NCI-H1930 (cell line): ENCODE results near the gene TM7SF3.
"Not testable (repeated sequence)": the region's sequence is repeated elsewhere in the genome, so short reads cannot be mapped to it uniquely, and the experiment has no call there.

Experiments
- DNase-seq, 2 experiments: peaks; one replicate each; lab custom pipeline; 2025; lab: John Stamatoyannopoulos, UW

TM7SF3 gene

GRCh38 chr12:26978801-26979200 lies 35.4 kb downstream of the TM7SF3 start:
- DNase-seq, result no peak

- DNase-seq, result no peak
Measured at GRCh38 chr12:26976687-26977086, 37.5 kb downstream of the TM7SF3 start.

- DNase-seq, result no peak
Measured at GRCh38 chr12:26971963-26972362, 42.2 kb downstream of the TM7SF3 start.

- DNase-seq, result no peak
Measured at GRCh38 chr12:26970136-26970535, 44.0 kb downstream of the TM7SF3 start.

DNA sequence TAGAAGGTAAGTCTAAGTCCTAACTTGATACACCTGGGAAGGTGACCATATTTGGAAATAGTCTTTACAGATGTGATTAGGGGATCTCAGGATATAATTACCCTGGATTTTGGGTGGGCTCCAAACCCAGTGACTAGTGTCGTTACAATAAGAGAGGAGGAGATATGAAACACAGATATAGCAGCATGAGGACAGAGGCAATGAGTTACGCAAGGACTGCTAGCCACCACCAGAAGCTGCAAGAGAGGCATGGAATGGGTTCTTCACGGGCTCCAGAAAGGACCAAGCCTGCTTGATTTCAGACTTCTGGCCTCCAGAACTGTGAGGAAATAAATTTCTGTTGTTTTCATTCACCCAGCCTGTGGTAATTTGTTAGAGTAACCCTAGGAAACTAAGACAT lies 47.3 kb downstream of the TM7SF3 start:
- DNase-seq, result no peak

- no peak for DNase-seq
Measured at GRCh38 chr12:26963413-26963812, 50.8 kb downstream of the TM7SF3 start.

GRCh38 chr12:26961803-26962202 lies 52.4 kb downstream of the TM7SF3 start:
- no peak for DNase-seq

- DNase-seq, result not testable (repeated sequence)
Measured at GRCh38 chr12:26961391-26961790, 52.8 kb downstream of the TM7SF3 start.

- no peak for DNase-seq
Measured at GRCh38 chr12:26954027-26954426, 60.2 kb downstream of the TM7SF3 start.

DNA sequence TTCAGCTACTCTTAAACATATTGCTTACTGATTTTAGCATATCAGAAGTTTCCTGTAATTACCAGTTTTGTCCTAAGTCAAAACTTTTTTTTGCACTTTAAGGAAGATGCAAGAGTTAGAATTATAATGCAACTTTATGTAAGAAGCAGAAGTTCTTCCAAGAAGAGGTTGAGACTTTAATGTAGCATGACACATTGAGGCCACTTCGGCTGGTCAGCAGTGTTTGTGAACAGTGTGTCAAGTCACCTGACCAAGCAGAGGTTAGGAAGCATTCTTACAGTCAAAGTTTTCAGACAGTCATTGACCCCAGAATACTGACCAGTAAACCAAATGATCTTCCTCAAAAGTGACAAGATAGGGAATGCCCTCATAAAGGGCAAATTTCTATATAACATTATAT lies 60.7 kb downstream of the TM7SF3 start:
- no peak for DNase-seq

GRCh38 chr12:26948309-26948708 lies 65.9 kb downstream of the TM7SF3 start:
- DNase-seq, result no peak

- no peak for DNase-seq
Measured at GRCh38 chr12:26941215-26941594, 73.0 kb downstream of the TM7SF3 start.

DNA sequence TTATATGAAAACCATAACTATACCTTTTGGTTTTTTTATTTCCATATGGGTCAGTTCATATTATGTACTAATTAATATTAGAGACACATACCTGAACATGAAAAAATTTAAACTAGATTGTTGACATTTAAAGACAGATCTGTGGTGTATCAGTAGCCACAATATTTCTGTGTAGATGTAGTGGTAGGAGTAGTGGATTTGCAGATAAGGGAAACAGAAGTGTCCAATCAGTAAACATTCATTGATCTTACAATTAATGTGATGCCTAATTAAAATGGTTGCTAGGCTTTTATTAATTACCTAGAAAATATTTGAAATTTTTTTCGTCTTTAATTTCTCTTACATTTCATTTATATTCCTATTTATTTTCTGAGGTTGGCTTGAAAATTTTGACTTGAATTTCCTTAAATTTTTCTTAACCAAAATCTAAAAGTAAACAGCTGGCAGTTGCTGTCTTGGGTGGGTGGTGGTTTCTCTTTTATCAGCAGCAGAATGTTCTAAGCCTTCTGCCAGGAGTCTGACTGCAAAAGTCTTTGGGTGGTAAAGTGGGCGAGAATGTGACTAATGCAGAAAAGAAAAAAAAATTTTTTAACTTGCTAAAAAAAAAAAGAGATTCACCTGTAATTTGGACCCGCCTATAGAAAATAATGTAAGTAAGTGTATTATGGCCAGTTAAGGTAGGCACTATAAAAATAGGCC lies 73.5 kb downstream of the TM7SF3 start:
- no peak for DNase-seq

- no peak for DNase-seq
Measured at GRCh38 chr12:26939953-26940352, 74.2 kb downstream of the TM7SF3 start.

DNA sequence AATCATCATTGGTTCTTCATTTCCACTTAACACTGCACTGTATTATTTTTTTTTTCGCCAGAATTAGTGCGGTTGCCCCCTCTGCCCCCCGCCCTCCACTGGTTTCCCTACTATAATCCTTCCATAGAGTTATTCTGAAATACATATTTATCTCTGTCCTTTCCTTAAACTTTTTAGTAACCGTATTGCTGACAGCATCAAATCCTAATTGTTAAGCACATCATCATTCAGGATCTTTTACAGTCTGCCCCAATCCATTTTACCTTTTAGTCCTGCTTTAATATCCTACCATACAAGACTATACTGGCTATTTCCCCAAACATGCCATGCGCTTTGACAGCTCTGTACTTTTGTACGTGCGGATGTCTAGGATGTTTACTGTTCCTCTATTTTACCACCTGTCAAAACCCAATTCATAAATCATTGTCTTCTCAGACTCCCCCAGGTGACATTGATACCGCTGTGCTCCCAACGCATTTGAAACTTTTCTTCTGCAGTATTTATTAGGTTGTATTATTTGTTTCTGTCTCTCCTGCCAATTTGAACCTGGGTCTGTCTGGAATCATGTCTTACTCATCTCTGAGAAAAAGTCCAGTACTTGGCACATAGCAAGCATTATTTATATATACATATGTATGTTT lies 74.9 kb downstream of the TM7SF3 start:
- no peak for DNase-seq

- DNase-seq, result peak in 1 of 2 experiments; percentile 42
Measured at GRCh38 chr12:26938701-26939062, 75.5 kb downstream of the TM7SF3 start.

DNA sequence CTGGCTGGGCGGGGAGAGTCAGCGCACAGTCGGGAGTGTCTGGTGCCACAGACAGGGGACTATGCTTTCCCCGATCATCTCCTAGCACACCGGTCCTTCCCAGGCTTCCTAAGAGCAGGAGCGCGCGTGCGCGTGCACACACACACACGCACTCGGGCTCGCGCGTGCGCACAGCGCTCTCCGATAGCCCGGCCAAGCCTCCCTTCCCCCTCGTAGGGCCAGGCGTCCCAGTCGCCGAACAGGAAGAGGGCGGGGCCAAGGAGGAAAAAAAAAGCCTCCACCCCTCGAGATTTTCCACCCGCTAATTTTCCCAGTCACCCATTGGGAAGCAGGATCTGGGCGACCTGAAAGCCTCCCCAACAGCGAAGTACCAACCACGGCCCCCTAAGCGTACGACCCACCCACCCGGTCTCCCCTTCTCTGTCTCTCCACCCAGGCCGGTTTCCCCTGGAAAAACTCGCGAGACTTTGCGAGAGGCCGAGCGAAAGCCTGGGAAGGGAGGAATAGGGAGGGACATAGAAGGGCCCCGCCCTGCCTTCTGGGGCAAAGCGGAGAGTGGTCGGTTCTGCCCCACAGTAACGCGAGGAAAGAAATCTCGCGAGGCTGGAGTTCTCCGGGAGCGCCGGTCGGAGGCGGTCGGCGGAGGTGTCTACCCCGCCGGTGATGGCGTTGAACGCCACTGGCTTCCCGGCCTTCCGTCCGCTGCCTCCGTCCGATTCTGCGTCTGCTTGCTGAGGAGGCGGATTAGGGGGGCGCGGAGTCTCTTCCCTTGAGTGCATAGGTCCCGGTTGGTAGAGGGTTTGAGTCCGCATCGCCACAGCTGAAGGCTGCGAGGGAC lies 76.1 kb downstream of the TM7SF3 start, which contains the start of the genes FGFR1OP2 and INTS13:
TSS of gene FGFR1OP2 (plus strand) at position 608 of the 838 bp plus-strand sequence. CDS start 15,689 bp downstream, outside the sequence.
TSS of gene INTS13 (minus strand) at position 119 of the 838 bp plus-strand sequence. CDS start 1,178 bp downstream, outside the sequence.
- peak; percentile 99 for DNase-seq

DNA sequence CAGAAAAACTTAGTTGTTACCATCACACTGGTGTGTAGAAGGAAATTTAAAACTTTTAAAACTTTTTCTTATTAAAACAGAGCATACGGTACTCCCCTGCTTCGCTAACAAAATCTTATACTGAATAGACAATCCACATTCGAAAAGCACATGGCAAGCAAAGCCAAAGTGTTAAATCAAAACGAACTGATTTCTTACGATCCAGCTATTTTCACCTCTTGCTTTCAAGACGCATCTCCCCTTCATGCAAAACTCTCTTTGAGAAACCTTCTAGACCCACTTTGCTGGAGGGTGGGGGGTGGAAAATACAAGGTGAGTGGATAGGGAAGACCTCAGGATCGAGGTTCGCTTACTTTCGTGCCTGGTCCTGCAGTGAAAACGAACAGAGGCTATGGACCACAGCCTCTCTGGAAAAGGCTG lies 76.7 kb downstream of the TM7SF3 start:
- DNase-seq, result no peak

- no peak for DNase-seq
Measured at GRCh38 chr12:26936559-26937442, 77.4 kb downstream of the TM7SF3 start.

- DNase-seq, result no peak
Measured at GRCh38 chr12:26935636-26936378, 78.4 kb downstream of the TM7SF3 start.

DNA sequence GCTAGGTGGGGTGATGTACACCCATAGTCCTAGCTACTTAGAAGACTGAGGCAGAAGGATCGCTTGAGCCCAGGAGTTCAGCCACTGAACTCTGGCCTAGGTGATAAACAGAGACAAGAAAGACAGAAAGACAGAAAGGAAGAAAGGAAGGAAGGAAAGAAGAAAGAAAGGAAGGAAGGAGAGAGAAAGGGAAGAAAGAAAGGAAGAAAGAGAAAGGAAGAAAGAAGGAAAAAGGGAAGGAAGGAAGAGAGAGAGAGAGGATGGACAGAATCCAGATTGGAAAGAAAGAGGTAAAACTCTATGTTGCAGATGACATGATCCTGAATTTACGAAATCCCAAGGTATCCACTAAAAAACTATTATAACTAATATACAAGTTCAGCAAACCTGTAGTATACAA lies 84.6 kb downstream of the TM7SF3 start:
- DNase-seq, result no peak
